B cell (primary cell): ENCODE measurements around the gene LIFR. TPM values are rescaled to one million over a fixed set of nuclear protein-coding genes. Genes with fewer than 3 reads are reported as not detected.

Source experiments
- polyA plus RNA-seq: library from polyadenylated mRNA; depleted of rRNA; stranded (reverse); fragments of >200 nt; gene quantifications from 2 replicates; pipeline ENCODE4 v1.2.3, GENCODE V29; 2012
- small RNA-seq: library from RNA; depleted of rRNA; stranded (forward); fragments of <200 nt; gene quantifications from one replicate; pipeline ENCODE3, GENCODE V24; 2012; ENCODE audit warnings: low replicate concordance, low read depth; ENCODE audit not compliant: insufficient read length
- total RNA-seq, 2 donors: library from RNA; stranded (reverse); fragments of 120-200 nt in 1 of 2; gene quantifications; 1 replicate in 1 of 2; 2 replicates in 1 of 2; pipeline versions ENCODE4 v1.2.3 to v1.2.4, GENCODE V29; 2013 to 2022

The LIFR gene
- total and polyA plus RNA-seq, 2 donors (not counting 1 experiment from before 2014, with no cell fraction given): not detected

Small RNAs within 50 kb of the gene (small RNA-seq; reads per million reads assigned to genes)
- gene AC091839.1 (not detected), gene MIR3650 (not detected)
